Activated B cell treated with CpG ODN at 0.5 μM for 24 hours (primary cell): ENCODE data around the gene CCDC85B. TPM values are rescaled to one million over a fixed set of nuclear protein-coding genes. Genes with fewer than 3 reads are reported as not detected.

ENCODE experiments used
- ATAC-seq: fragments of 200-7000 bp; cut with Tn5 transposase; one replicate; pipeline ENCODE4 v1.10.0; 2021; ENCODE audit warnings: low read depth, mild to moderate bottlenecking, moderate library complexity
- CTCF ChIA-PET: fragments of 350-600 bp; sonication (Branson Sonifier 250); formaldehyde crosslinking; loops from one replicate; lab custom pipeline; 2021; ENCODE audit warnings: antibody characterized with exemption; lab: Charles Lee
- POLR2A ChIA-PET: fragments of 350-600 bp; sonication (Branson Sonifier 250); formaldehyde crosslinking; loops from one replicate; lab custom pipeline; 2021; ENCODE audit warnings: antibody characterized with exemption; lab: Charles Lee
- DNase-seq: peaks from one replicate; pipeline ENCODE4 v3.0.0; 2022
- H3K27ac Mint-ChIP-seq: one replicate; pipeline ENCODE4 v1.8.0; 2020; ENCODE audit warnings: mixed read lengths
- H3K27me3 Mint-ChIP-seq: one replicate; pipeline ENCODE4 v1.8.0; 2021; ENCODE audit warnings: mixed read lengths
- H3K36me3 Mint-ChIP-seq: one replicate; pipeline ENCODE4 v1.8.0; 2021; ENCODE audit warnings: low read depth, mixed read lengths
- H3K4me1 Mint-ChIP-seq: one replicate; pipeline ENCODE4 v1.8.0; 2021; ENCODE audit warnings: mixed read lengths
- H3K4me3 Mint-ChIP-seq: one replicate; pipeline ENCODE4 v1.8.0; 2020; ENCODE audit warnings: mild to moderate bottlenecking, mixed read lengths
- H3K9me3 Mint-ChIP-seq: one replicate; pipeline ENCODE4 v1.8.0; 2020; ENCODE audit warnings: mixed read lengths
- intact Hi-C: fragments of 100-400 bp; cut with micrococcal nuclease; formaldehyde crosslinking; loops from one replicate; pipeline ENCODE4 v1.15.1; 2024
- total RNA-seq: library from RNA; stranded (reverse); gene quantifications from 2 replicates; pipeline ENCODE4 v1.2.3, GENCODE V29; 2022
- TF ChIP-seq, protein P1 (sequence below): fragments of 200-600 bp; IDR thresholded peaks from one replicate; pipeline ENCODE4 v1.8.0; 2022; ENCODE audit warnings: antibody characterized with exemption, mild to moderate bottlenecking

The CCDC85B gene
- 21.6 and 23.4 TPM in 2 replicates for total RNA-seq

DNA sequence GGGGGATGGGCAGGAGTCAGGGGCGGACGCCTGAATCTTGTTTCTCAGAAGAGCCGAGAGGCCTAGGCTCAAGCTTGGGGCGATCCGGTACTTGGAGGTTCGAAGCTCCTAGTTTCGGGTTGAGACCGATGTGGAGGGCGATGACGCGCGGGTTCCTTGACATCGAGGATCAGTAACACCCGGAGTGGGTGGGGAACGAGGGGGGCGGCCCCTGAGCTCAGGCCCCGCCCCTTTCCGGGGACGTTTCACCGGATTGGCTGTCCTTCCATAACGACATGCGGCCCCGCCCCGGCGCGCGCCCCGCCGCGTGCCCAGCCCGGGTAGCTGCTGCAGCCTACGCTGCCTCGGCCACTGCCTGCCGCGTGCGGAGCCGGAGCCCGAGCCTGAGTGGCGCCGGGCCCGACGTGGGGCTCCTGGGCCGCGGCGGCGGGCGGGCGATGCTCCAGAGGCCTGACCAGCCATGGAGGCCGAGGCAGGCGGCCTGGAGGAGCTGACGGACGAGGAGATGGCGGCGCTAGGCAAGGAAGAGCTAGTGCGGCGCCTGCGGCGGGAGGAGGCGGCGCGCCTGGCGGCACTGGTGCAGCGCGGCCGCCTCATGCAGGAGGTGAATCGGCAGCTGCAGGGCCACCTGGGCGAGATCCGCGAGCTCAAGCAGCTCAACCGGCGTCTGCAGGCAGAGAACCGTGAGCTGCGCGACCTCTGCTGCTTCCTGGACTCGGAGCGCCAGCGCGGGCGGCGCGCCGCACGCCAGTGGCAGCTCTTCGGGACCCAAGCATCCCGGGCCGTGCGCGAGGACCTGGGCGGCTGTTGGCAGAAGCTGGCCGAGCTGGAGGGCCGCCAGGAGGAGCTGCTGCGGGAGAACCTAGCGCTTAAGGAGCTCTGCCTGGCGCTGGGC is at the start of gene CCDC85B:
Gene CCDC85B (plus strand): TSS at position 350 of the 895 bp plus-strand sequence. CDS start 111 bp downstream, at position 461.
- Mint-ChIP-seq H3K4me1 (peaks cover 69% of the 10 kb centered on the region), H3K9me3 (no peaks in the 10 kb centered on the region), H3K27me3 (no peaks in the 10 kb centered on the region), H3K27ac (peak within 1 kb of the TSS; percentile 95), H3K36me3 (peaks cover 17% of the 10 kb centered on the region), H3K4me3 (peak within 1 kb of the TSS; percentile 98)
- ChIA-PET CTCF (interaction anchor here (0.5 to 4.2 kb wide), 26 partner anchors 8 to 227 kb away, joined by 3 to 63 read pairs (median 4); partner anchors contain the start of genes AP5B1, C11orf68, CFL1 and FOSL1), POLR2A (interaction anchor here (0.6 to 11.8 kb wide), 40 partner anchors 8 to 1017 kb away, joined by 3 to 340 read pairs (median 6); partner anchors contain the start of genes BANF1, C11orf68, CFL1 and CST6)
- intact Hi-C loops = loop anchor here (1.0 to 2.0 kb wide), 3 partner anchors 10 to 178 kb away; partner anchors contain the start of genes C11orf68, DRAP1, FOSL1 and KAT5
- ATAC-seq = peak; percentile 66
- TF ChIP-seq, protein P1, sequence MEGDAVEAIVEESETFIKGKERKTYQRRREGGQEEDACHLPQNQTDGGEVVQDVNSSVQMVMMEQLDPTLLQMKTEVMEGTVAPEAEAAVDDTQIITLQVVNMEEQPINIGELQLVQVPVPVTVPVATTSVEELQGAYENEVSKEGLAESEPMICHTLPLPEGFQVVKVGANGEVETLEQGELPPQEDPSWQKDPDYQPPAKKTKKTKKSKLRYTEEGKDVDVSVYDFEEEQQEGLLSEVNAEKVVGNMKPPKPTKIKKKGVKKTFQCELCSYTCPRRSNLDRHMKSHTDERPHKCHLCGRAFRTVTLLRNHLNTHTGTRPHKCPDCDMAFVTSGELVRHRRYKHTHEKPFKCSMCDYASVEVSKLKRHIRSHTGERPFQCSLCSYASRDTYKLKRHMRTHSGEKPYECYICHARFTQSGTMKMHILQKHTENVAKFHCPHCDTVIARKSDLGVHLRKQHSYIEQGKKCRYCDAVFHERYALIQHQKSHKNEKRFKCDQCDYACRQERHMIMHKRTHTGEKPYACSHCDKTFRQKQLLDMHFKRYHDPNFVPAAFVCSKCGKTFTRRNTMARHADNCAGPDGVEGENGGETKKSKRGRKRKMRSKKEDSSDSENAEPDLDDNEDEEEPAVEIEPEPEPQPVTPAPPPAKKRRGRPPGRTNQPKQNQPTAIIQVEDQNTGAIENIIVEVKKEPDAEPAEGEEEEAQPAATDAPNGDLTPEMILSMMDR = no peak
- peak; percentile 99 for DNase-seq

DNA sequence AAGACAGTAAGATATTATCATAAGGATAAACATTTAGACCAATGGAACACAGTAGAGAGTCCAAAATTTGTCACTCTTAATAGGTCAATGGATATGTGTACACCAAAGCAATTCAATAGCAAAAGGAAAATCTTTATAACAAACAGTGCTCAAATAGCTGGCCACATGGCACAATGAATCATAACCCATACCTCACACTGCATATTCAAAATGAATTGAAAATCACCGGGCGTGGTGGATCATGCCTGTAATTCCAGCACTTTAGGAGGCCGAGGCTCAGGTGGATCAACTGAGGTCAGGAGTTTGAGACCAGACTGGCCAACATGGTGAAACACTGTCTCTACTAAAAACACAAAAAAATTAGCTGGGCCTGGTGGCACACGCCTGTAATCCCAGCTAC is 48.3 kb upstream of the CCDC85B start:
- TF ChIP-seq, protein P1 = no peak
- DNase-seq (no peak), ATAC-seq (no peak)
- POLR2A ChIA-PET = interaction anchor here (1.3 kb wide), 1 partner anchor 8 kb away, joined by 4 read pairs; the partner anchor contains the start of gene SNX32
- H3K27me3 Mint-ChIP-seq = no peaks in the 10 kb centered on the region
- intact Hi-C loops = no loop called here
- CTCF ChIA-PET = no interaction called here
- H3K27ac Mint-ChIP-seq = no peak overlapping the region
- H3K4me1 Mint-ChIP-seq = no peaks in the 10 kb centered on the region
- H3K9me3 Mint-ChIP-seq = no peaks in the 10 kb centered on the region
- H3K36me3 Mint-ChIP-seq = no peaks in the 10 kb centered on the region
- no peak overlapping the region for H3K4me3 Mint-ChIP-seq

DNA sequence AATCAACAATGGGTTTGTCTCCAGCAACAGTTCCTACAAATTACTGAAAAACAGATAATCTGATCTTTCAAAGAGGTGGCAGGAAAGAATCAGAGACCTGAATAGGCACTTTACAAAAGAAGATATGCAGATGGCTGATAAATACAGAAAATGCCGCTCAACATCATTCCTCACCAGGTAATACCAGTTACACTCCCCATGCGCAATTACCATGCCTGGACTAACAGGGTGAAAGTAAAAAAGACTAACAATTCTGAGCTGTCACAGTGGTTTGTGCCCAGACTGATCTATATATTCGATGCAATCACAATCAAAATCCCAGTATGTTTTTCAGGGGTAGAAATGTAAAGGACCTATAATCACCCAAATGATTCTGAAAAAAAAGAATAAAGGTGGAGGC is 46.7 kb upstream of the CCDC85B start:
- TF ChIP-seq, protein P1 = no peak
- POLR2A ChIA-PET = interaction anchor here (0.7 to 0.8 kb wide), 3 partner anchors 8 to 1617 kb away, joined by 3 read pairs; no protein-coding TSS in a partner anchor
- H3K9me3 Mint-ChIP-seq = no peaks in the 10 kb centered on the region
- ATAC-seq = no peak
- H3K27ac Mint-ChIP-seq = no peak overlapping the region
- intact Hi-C loops = no loop called here
- no peaks in the 10 kb centered on the region for H3K36me3 Mint-ChIP-seq
- CTCF ChIA-PET = interaction anchor here (0.6 kb wide), 1 partner anchor 72 kb away, joined by 4 read pairs; no protein-coding TSS in a partner anchor
- H3K4me1 Mint-ChIP-seq = no peaks in the 10 kb centered on the region
- H3K27me3 Mint-ChIP-seq = no peaks in the 10 kb centered on the region
- H3K4me3 Mint-ChIP-seq = no peak overlapping the region
- no peak for DNase-seq

DNA sequence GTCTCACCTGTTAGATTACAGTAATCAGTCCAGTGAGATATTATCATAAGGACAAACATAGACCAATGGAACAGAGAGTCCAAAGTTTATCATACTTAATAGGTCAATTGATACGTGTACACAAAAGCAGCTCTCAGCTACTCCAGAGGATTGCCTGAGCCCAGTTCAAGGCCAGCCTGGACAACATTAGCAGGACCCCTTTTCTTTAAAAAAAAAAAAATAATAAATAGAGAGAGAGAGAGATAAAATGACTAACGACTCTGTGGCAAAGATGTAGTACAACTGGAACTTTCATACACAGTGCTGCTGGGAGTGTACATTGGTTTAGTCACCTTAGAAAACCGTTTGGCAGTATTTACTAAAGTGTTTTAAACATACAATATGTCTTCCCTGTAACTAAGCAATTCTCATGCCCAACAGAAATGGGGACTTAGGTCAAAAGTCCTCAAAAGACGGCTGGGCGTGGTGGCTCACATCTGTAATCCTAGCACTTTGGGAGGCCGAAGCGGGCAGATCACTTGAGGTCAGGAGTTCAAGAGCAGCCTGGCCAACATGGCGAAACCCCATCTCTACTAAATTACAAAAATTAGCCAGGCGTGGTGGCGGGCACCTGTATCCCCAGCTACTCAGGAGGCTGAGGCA is 46.1 kb upstream of the CCDC85B start:
- Mint-ChIP-seq H3K4me3 (no peak overlapping the region), H3K27ac (no peak overlapping the region), H3K4me1 (no peaks in the 10 kb centered on the region), H3K9me3 (no peaks in the 10 kb centered on the region), H3K27me3 (no peaks in the 10 kb centered on the region), H3K36me3 (no peaks in the 10 kb centered on the region)
- ATAC-seq (no peak), DNase-seq (no peak)
- CTCF ChIA-PET = interaction anchor here (0.6 kb wide), 1 partner anchor 73 kb away, joined by 4 read pairs; no protein-coding TSS in a partner anchor
- intact Hi-C loops = no loop called here
- POLR2A ChIA-PET = interaction anchor here (0.7 kb wide), 2 partner anchors 132 to 1618 kb away, joined by 3 to 5 read pairs; no protein-coding TSS in a partner anchor
- TF ChIP-seq, protein P1 = no peak
